Astrocyte (in vitro differentiated cells and primary cell): ENCODE results near the gene HOXB6. TPM values are rescaled to one million over a fixed set of nuclear protein-coding genes. Genes with fewer than 3 reads are reported as not detected.

Experiments
- DNase-seq: peaks from one replicate; pipeline ENCODE4 v3.0.0-alpha.2; 2010; ENCODE audit warnings: low read depth
- FAIRE-seq: peaks from 2 replicates; lab custom pipeline; 2011; peaks lifted over from hg19 to GRCh38; lab: Jason Lieb, UNC
- H2AFZ ChIP-seq: 2 replicates; pipeline ENCODE4 v1.6.0; 2012; ENCODE audit warnings: low read depth, low read length, inconsistent platforms
- H3K27ac ChIP-seq: 2 replicates; pipeline ENCODE4 v1.5.1; 2011; ENCODE audit warnings: low read depth, low read length, inconsistent platforms
- H3K27me3 ChIP-seq: 2 replicates; pipeline ENCODE4 v1.6.0; 2011; ENCODE audit warnings: low read length, inconsistent platforms; ENCODE audit not compliant: insufficient read depth
- H3K36me3 ChIP-seq: 2 replicates; pipeline ENCODE4 v1.5.1; 2011; ENCODE audit warnings: low read length, inconsistent platforms; ENCODE audit not compliant: insufficient read depth
- H3K4me1 ChIP-seq: 2 replicates; pipeline ENCODE4 v1.5.1; 2011; ENCODE audit warnings: low read length, inconsistent platforms; ENCODE audit not compliant: insufficient read depth
- H3K4me2 ChIP-seq: 2 replicates; pipeline ENCODE4 v1.6.0; 2012; ENCODE audit warnings: low read length, inconsistent platforms
- H3K4me3 ChIP-seq: 2 replicates; pipeline ENCODE4 v1.5.1; 2011; ENCODE audit warnings: low read depth, mild to moderate bottlenecking, low read length, inconsistent platforms; ENCODE audit not compliant: insufficient read depth
- H3K79me2 ChIP-seq: 2 replicates; pipeline ENCODE4 v1.6.0; 2012; ENCODE audit warnings: mild to moderate bottlenecking, low read length, inconsistent platforms; ENCODE audit not compliant: insufficient read depth
- H3K9ac ChIP-seq: 2 replicates; pipeline ENCODE4 v1.6.0; 2012; ENCODE audit warnings: mild to moderate bottlenecking, low read length, inconsistent platforms
- H3K9me3 ChIP-seq: 2 replicates; pipeline ENCODE4 v1.5.1; 2012; ENCODE audit warnings: low read depth, mild to moderate bottlenecking, low read length, inconsistent platforms; ENCODE audit not compliant: insufficient read depth
- H4K20me1 ChIP-seq: 2 replicates; pipeline ENCODE4 v1.6.0; 2012; ENCODE audit warnings: low read length, inconsistent platforms; ENCODE audit not compliant: insufficient read depth
- H3K27ac Mint-ChIP-seq: one replicate; pipeline ENCODE4 v1.8.0; 2021; ENCODE audit warnings: mild to moderate bottlenecking, mixed read lengths; ENCODE audit not compliant: unreplicated experiment
- H3K27me3 Mint-ChIP-seq: one replicate; pipeline ENCODE4 v1.8.0; 2021; ENCODE audit warnings: low read depth, mixed read lengths; ENCODE audit not compliant: unreplicated experiment
- H3K36me3 Mint-ChIP-seq: one replicate; pipeline ENCODE4 v1.8.0; 2021; ENCODE audit warnings: low read depth, mixed read lengths; ENCODE audit not compliant: unreplicated experiment
- H3K4me1 Mint-ChIP-seq: one replicate; pipeline ENCODE4 v1.8.0; 2021; ENCODE audit warnings: low read depth, mixed read lengths; ENCODE audit not compliant: unreplicated experiment
- H3K4me3 Mint-ChIP-seq: one replicate; pipeline ENCODE4 v1.8.0; 2021; ENCODE audit warnings: mild to moderate bottlenecking, moderate library complexity, mixed read lengths; ENCODE audit not compliant: unreplicated experiment
- H3K9me3 Mint-ChIP-seq: one replicate; pipeline ENCODE4 v1.8.0; 2021; ENCODE audit warnings: mild to moderate bottlenecking, mixed read lengths; ENCODE audit not compliant: unreplicated experiment
- CTCF ChIP-seq: IDR thresholded peaks from 2 replicates; pipeline ENCODE4 v1.5.1; 2011; ENCODE audit warnings: low read depth, mild to moderate bottlenecking, inconsistent platforms, low read length, moderate library complexity; ENCODE audit not compliant: insufficient read depth
- EZH2 ChIP-seq: IDR thresholded peaks from 2 replicates; pipeline ENCODE4 v1.6.1; 2012; ENCODE audit warnings: mild to moderate bottlenecking, low read length, inconsistent platforms; ENCODE audit not compliant: insufficient read depth
- total RNA-seq: library from RNA; stranded (reverse); gene quantifications from 2 replicates; pipeline ENCODE4 v1.2.1, GENCODE V29; 2021

Gene HOXB6
- total RNA-seq, 1 donor from 2014 or later, result not detected

- TF ChIP-seq EZH2 (peak; percentile 29), CTCF (no peak)
- Histone ChIP-seq H3K4me1 (peaks cover 34% of the 10 kb centered on the region), H3K4me2 (peak overlapping the region; percentile 71), H3K27ac (peak overlapping the region; percentile 74), H3K36me3 (no peaks in the 10 kb centered on the region), H3K4me3 (peak overlapping the region; percentile 31), H3K9me3 (no peaks in the 10 kb centered on the region), H3K79me2 (peaks cover 72% of the 10 kb centered on the region), H4K20me1 (no peaks in the 10 kb centered on the region), H2AFZ (no peak overlapping the region), H3K27me3 (peaks cover 54% of the 10 kb centered on the region), H3K9ac (peak overlapping the region; percentile 74)
- H3K27me3 Mint-ChIP-seq, result peaks cover 83% of the 10 kb centered on the region
- DNase-seq, result peak; percentile 18
- H3K4me1 Mint-ChIP-seq, result peaks cover 2% of the 10 kb centered on the region
- peaks cover 10% of the 10 kb centered on the region for H3K9me3 Mint-ChIP-seq
- peaks cover 3% of the 10 kb centered on the region for H3K36me3 Mint-ChIP-seq
- no peak overlapping the region for H3K4me3 Mint-ChIP-seq
- no peak overlapping the region for H3K27ac Mint-ChIP-seq
- no peak for FAIRE-seq
These were observed 54.1 kb downstream of the HOXB6 start for GRCh38 chr17:48550502-48551213.

- Histone ChIP-seq H3K4me3 (peak overlapping the region; percentile 31), H3K27me3 (peaks cover 60% of the 10 kb centered on the region), H2AFZ (no peak overlapping the region)
These were observed 54.8 kb downstream of the HOXB6 start for GRCh38 chr17:48549914-48550501.

More at GRCh38 chr17:48549914-48550501, 54.8 kb downstream of the HOXB6 start:
- peaks cover 3% of the 10 kb centered on the region for H3K36me3 Mint-ChIP-seq
- Histone ChIP-seq H4K20me1 (no peaks in the 10 kb centered on the region), H3K36me3 (no peaks in the 10 kb centered on the region), H3K4me2 (peak overlapping the region; percentile 71), H3K9me3 (no peaks in the 10 kb centered on the region), H3K9ac (peak overlapping the region; percentile 74), H3K79me2 (peaks cover 75% of the 10 kb centered on the region), H3K27ac (peak overlapping the region; percentile 74), H3K4me1 (peaks cover 40% of the 10 kb centered on the region)
- H3K4me1 Mint-ChIP-seq, result no peaks in the 10 kb centered on the region
- peak overlapping the region; percentile 18 for H3K27ac Mint-ChIP-seq
- H3K27me3 Mint-ChIP-seq, result peaks cover 85% of the 10 kb centered on the region
- DNase-seq (peak; percentile 66), FAIRE-seq (no peak)
- no peak overlapping the region for H3K4me3 Mint-ChIP-seq
- TF ChIP-seq CTCF (peak; percentile 11), EZH2 (no peak)
- H3K9me3 Mint-ChIP-seq, result peaks cover 10% of the 10 kb centered on the region
